IPS DF 4.7 (cell line): Measurements from ENCODE around the gene TMEM178A.
"Not testable (repeated sequence)": the region's sequence is repeated elsewhere in the genome, so short reads cannot be mapped to it uniquely, and the experiment has no call there.

Experiments
- DNase-seq: peaks from one replicate; pipeline ENCODE4 v3.0.0-alpha.2; 2013; ENCODE audit warnings: low spot score; ENCODE audit errors: extremely low read depth

Gene TMEM178A

DNA sequence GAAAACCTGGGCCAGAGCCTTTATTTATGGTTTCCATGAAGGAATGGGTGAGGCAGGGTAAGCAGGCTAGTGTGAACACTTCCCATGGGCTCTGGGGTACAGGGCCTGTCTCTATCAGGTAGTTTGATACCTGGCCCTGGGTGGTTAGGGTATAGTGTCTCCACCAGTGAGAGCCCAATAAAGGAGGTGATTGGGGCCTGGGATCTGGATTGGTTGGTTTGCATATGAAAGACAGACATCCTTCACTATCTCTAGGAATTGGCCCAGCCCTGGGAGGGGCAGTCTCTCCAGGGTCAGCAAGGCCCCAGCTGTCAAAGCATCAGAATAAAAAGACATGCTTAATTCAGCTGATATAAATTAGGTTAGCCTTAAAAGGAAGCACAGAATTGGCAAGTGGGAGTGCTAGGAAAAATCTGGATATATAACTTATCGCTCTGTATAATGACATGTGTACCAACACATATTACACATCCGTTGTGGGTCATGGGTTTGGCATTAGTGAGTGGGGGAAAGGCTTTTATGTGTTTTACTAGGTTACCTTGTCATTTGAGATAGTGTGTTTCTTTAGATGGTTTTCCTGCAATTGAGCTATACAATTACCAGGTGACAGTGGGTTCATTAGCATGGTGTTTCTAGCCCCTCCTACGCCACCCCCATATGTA lies 18.5 kb upstream of the TMEM178A start:
- DNase-seq: no peak

DNA sequence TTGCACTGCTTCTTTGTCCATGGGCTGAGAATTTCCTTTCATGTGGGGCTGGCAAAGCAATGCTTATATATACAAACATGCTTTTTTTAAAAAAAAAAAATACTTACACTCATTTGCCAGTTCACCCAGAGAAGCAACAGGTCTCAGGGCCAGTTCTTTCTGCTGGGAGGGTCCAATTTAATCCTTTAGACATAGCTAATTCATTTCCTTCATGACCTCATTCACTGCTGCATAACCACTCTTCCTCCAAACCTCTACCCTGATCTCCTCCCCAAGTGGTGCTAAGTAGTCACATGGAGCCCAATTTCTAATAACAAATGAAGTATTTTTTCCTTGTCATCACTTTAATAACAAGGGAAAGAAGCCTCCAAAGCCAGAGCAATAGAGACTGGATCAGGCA lies 17.1 kb upstream of the TMEM178A start:
- no peak for DNase-seq

GRCh38 chr2:39649511-39649910 lies 16.2 kb upstream of the TMEM178A start:
- no peak for DNase-seq

GRCh38 chr2:39650468-39650867 lies 15.2 kb upstream of the TMEM178A start:
- no peak for DNase-seq

DNA sequence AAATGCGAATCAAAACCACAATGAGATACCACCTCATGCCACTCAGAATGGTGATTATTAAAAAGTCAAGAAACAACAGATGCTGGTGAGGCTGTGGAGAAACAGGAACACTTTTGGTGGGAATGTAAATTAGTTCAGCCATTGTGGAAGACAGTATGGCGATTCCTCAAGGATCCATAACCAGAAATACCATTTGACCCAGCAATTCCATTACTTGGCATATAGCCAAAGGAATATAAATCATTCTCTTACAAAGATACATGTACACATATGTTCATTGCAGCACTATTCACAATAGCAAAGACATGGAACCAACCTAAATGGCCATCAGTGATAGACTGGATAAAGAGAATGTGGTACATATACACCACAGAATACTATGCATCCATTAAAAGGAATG lies 9.5 kb upstream of the TMEM178A start:
- DNase-seq: not testable (repeated sequence)

- no peak for DNase-seq
Observed at GRCh38 chr2:39657287-39657937, 8.3 kb upstream of the TMEM178A start.

DNA sequence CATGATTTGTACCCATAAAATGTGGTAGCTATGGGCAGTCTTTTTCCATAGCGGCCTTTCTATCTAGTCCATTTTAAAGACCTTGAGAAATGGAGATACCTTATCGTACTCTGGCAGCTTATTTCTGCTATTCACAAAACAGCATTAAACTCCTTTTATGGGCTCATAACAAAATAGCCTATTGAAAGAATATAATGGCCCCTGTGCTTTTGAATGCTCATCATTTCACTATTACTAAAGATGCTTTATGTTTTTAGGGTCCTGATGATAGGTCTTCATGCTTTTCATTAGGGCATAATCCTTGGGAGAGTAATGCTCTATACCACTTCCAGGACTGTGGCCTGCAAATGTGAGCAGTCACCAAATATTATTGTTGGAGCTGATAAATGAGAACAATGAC lies 7.3 kb upstream of the TMEM178A start:
- DNase-seq: no peak

- DNase-seq: no peak
Observed at GRCh38 chr2:39659765-39660611, 5.7 kb upstream of the TMEM178A start.

DNA sequence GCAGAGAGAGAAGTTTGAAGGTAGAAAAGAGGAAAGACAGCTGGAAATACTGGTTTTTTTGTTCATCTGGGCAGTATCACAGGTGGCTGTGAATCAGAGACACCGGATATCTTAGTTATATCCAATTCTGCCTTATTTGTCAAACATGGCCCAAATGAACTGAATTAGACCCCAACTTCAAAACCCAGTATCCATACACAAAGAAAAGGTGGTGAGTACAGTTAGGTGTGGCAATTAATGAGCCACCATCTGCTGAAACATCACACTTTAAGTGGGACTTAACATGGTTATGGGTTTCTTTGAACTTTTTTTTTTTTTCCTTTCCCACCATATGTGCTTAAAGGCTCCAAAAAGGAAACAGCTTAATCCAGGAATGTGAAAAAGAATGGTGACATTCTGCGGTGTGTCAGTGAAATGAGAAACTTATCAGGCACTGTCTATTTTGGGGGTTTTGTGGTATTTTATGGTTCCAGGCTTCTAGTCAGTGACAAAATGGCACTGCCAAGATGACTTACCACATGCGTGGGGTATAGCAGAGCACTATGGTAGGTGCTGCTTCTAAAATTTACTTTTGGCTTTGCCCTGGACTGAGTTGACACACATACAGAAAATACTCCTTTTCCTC lies 5.0 kb upstream of the TMEM178A start:
- no peak for DNase-seq

DNA sequence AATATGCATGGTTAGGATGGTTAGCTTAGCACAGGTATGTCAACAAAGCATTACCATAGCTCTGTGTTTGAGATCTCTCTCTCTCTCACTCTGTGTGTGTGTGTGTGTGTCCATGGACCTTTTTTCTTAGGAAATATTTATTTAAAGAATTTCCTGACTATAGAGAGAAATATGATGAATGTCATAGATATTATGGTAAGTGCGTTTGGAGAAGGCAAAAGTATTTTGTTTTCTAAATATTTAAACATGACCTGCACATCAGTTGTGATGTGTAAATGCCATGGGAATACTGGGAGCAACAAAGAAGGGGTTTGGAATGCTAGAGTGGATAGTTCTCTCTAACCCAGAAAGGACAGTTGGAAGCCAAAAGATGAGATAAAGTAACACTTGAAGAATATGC lies 3.9 kb upstream of the TMEM178A start:
- no peak for DNase-seq

GRCh38 chr2:39663187-39663930 lies 2.4 kb upstream of the TMEM178A start:
- DNase-seq: no peak

DNA sequence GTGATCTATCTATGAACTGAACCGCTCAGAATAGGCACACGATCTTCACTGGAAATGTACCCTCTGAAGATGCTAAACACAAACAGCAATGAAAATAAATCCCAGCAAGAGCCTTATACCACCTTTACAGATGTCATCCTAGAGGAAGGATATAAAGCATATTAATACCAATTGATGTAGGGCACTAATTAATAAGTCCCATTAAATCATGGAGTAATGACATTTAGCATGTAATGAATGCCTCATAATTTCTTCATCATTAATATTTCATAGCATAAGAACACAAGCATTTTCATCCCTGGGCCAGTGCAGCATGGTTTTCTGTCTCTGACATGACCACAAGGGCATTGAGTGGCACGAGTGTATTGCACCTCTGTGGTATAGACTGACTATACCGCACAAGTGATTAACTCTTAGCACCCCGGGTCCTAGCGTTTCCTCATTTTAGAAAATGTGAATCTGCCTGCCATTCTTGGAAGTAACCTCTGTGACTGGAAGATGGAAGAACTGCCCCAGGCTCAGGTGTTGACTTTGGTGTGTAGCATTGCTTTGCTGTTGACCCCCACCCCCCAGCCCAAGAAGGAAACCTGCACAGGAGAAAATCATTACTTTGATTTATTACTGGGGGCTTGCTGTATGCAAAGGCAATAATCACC lies 1.4 kb upstream of the TMEM178A start:
- DNase-seq: no peak

- no peak for DNase-seq
Observed at GRCh38 chr2:39664888-39665591, 677 bp upstream of the TMEM178A start.

- DNase-seq: no peak
Observed at GRCh38 chr2:39666491-39667101, 879 bp downstream of the TMEM178A start.

- DNase-seq: no peak
Observed at GRCh38 chr2:39667104-39667885, 1.6 kb downstream of the TMEM178A start.

- DNase-seq: no peak
Observed at GRCh38 chr2:39667886-39668276, 2.2 kb downstream of the TMEM178A start.

DNA sequence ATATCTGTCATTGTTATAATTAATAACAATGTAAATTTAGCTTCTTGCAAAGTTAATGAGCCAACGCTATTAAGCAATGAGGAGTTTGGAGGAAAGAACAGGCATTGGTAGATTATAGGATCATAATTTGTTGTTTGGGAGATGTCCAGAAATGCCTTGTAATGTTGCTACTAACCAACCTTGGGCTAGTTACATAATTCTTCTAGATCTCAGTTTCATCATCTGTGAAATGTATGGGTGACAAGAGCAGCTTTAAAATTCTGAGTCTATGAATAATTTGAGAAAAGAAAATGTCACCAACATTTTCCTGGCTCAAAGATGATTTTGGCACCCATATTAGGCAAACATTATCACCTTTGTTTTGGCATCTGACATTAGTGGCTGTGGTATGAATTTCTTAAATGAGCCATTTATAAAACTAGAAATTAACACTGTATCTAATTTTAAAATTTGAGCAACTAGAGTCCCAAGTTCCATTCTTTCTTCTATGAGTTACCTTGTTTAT lies 2.9 kb downstream of the TMEM178A start:
- no peak for DNase-seq

- no peak for DNase-seq
Observed at GRCh38 chr2:39671604-39672003, 5.9 kb downstream of the TMEM178A start.

- no peak for DNase-seq
Observed at GRCh38 chr2:39673018-39673417, 7.3 kb downstream of the TMEM178A start.
